DND-41 (cell line): ENCODE data around the gene USH1G.

Experiments
- ATAC-seq: fragments of 200-7000 bp; cut with Tn5 transposase; 3 replicates; pipeline ENCODE4 v1.9.1; 2021; ENCODE audit warnings: low read depth; ENCODE audit not compliant: insufficient read depth
- DNase-seq: peaks from one replicate; pipeline ENCODE4 v3.0.0-alpha.2; 2020
- H2AFZ ChIP-seq: 2 replicates; pipeline ENCODE4 v1.6.0; 2012; ENCODE audit warnings: low read depth, low read length
- H3K27ac ChIP-seq: 2 replicates; pipeline ENCODE4 v1.5.1; 2012; ENCODE audit warnings: low read length, inconsistent platforms
- H3K27me3 ChIP-seq: fragments of 200-600 bp; sonication (generic); 2 replicates; pipeline ENCODE4 v1.6.0; 2012; ENCODE audit warnings: low read length, mild to moderate bottlenecking, inconsistent platforms; ENCODE audit not compliant: insufficient read depth, poor library complexity
- H3K36me3 ChIP-seq: 2 replicates; pipeline ENCODE4 v1.5.1; 2012; ENCODE audit warnings: low read length, inconsistent platforms; ENCODE audit not compliant: insufficient read depth
- H3K4me1 ChIP-seq: 2 replicates; pipeline ENCODE4 v1.5.1; 2012; ENCODE audit warnings: mild to moderate bottlenecking, low read length; ENCODE audit not compliant: insufficient read depth
- H3K4me2 ChIP-seq: 2 replicates; pipeline ENCODE4 v1.6.0; 2012; ENCODE audit warnings: mild to moderate bottlenecking, moderate library complexity, low read length, inconsistent platforms; ENCODE audit not compliant: insufficient read depth
- H3K4me3 ChIP-seq, 2 experiments: fragments of 200-600 bp in 1 of 2; shearing (Covaris generic) in 1 of 2; 2 replicates each; pipeline ENCODE4 v1.5.1; 2012 to 2016; ENCODE audit warnings: inconsistent platforms in 2 of 2, low read length in 2 of 2, mild to moderate bottlenecking in 2 of 2, low read depth in 1 of 2, moderate library complexity in 1 of 2
- H3K79me2 ChIP-seq: 2 replicates; pipeline ENCODE4 v1.6.0; 2012; ENCODE audit warnings: low read length, inconsistent platforms; ENCODE audit not compliant: insufficient read depth
- H3K9ac ChIP-seq: 2 replicates; pipeline ENCODE4 v1.6.0; 2012; ENCODE audit warnings: low read depth, mild to moderate bottlenecking, inconsistent platforms, low read length, moderate library complexity
- H3K9me3 ChIP-seq: 2 replicates; pipeline ENCODE4 v1.5.1; 2012; ENCODE audit warnings: low read length, moderate library complexity, mild to moderate bottlenecking, inconsistent platforms; ENCODE audit not compliant: insufficient read depth, severe bottlenecking
- H4K20me1 ChIP-seq: 2 replicates; pipeline ENCODE4 v1.6.0; 2012; ENCODE audit warnings: low read length; ENCODE audit not compliant: insufficient read depth
- EZH2 ChIP-seq: IDR thresholded peaks from 3 replicates; pipeline ENCODE4 v1.6.1; 2012; ENCODE audit warnings: borderline replicate concordance, low read depth, mild to moderate bottlenecking, moderate library complexity, low read length, inconsistent platforms; ENCODE audit not compliant: severe bottlenecking
- TF ChIP-seq, protein P1 (sequence below): IDR thresholded peaks from 2 replicates; pipeline ENCODE4 v1.5.1; 2012; ENCODE audit warnings: borderline replicate concordance, low read length, moderate library complexity, mild to moderate bottlenecking; ENCODE audit not compliant: poor library complexity, severe bottlenecking; ENCODE audit errors: extremely low read depth

USH1G gene

DNA sequence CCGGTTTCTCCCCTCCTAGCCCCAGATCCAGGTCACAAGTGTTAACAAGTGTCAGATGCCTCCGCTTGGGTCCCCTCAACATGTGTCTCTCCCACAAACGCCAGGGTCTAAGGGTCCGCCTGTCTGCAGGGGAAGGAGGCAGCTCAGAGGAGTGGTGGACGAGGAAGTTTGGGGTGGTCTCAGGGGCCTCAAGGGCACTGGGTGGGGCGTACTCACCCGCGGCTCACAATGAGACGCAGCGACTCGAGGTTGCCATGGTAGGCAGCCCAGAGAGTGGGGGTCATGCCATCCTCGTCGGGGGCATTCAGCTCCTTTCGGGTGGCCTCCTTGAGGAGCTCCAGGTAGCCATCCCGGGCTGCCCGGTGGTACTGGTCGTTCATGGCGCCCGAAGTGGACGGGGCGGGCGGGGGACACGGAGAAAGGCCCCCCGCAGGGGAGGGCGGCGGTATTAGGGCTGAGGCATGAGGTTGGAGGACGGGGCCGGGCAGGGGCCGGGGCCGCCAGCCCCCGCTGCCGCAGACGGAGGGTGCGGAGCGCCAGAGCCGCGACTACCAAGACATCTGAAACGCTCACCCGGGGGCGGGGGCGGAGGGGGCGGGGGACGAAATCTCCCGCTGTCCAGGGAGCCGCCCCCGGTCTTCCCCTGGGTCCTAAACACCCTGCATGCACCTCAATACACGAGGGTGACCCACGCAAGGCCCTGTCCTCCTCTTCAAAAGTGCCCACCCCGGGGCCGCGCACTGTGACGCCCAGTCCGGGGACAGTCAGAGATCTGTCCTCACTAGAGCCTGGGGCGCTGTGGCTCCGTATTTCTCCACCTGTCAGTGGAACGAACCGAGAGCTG lies at the start of gene USH1G:
TSS of gene USH1G (minus strand) at position 562 of the 844 bp plus-strand sequence. CDS start at position 380, 182 bp downstream.
- H4K20me1 ChIP-seq, result no peaks in the 10 kb centered on the region; the same call in 1 of the 2 replicates
- no peak within 1 kb of the TSS for H3K4me3 ChIP-seq
- no peak for TF ChIP-seq EZH2
- TF ChIP-seq, protein P1, sequence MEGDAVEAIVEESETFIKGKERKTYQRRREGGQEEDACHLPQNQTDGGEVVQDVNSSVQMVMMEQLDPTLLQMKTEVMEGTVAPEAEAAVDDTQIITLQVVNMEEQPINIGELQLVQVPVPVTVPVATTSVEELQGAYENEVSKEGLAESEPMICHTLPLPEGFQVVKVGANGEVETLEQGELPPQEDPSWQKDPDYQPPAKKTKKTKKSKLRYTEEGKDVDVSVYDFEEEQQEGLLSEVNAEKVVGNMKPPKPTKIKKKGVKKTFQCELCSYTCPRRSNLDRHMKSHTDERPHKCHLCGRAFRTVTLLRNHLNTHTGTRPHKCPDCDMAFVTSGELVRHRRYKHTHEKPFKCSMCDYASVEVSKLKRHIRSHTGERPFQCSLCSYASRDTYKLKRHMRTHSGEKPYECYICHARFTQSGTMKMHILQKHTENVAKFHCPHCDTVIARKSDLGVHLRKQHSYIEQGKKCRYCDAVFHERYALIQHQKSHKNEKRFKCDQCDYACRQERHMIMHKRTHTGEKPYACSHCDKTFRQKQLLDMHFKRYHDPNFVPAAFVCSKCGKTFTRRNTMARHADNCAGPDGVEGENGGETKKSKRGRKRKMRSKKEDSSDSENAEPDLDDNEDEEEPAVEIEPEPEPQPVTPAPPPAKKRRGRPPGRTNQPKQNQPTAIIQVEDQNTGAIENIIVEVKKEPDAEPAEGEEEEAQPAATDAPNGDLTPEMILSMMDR, result no peak
- peak; percentile 55; the same call in 2 of the 3 replicates for ATAC-seq
- no peaks in the 10 kb centered on the region for H3K9me3 ChIP-seq
- H3K4me1 ChIP-seq, result no peaks in the 10 kb centered on the region
- no peaks in the 10 kb centered on the region for H3K79me2 ChIP-seq
- no peak within 1 kb of the TSS for H3K4me2 ChIP-seq
- H3K9ac ChIP-seq, result no peak within 1 kb of the TSS
- H3K27ac ChIP-seq, result no peak within 1 kb of the TSS
- peak; percentile 15 for DNase-seq
- H3K36me3 ChIP-seq, result no peaks in the 10 kb centered on the region
- peaks cover 19% of the 10 kb centered on the region for H3K27me3 ChIP-seq
- no peak within 1 kb of the TSS for H2AFZ ChIP-seq

DNA sequence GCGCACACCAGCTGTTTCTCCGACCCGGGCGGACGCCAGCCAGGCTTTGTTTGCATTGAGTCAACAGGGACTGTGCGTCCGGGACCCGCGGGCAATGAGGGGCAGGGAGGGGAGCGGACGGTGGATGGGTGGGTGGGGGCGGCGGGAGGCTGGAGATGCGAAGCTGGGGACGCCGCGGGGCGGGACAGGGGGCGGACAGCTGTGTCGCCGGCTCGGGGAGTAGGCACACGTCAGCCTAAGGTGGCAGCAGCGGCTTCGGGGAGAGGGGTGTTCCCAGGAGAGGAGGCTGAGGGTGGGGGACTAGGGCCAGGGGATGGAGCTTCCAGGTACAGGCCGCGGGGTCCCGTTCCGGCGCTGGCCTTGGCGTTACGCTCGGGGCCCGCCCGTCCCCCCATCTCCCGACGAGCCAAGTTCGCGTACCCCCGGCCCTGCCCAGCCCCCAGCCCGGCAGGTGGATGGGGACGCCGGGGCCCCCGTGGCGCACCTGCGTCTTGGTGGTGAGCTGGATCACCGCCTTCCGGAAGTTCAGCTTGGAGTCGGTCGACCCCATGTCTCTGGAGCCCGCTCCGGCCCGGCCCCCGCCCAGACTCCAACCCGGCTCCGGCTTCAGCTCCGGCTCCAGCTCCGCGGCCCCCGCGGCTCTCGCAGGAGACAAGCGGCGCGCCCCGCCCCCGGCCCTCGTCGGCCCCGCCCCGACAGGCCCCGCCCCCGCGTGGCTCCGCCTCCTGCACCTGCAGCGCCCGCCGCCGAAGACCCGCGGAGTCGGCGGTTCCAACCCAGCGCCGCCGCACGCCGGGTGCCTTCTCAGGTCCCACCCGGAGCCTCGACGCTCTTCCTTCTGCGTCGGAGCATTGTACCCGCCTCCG lies 49.3 kb upstream of the USH1G start, which contains the start of gene HID1:
TSS of gene HID1 (minus strand) at position 653 of the 866 bp plus-strand sequence. CDS start at position 550, 103 bp downstream.
- peaks cover 11% of the 10 kb centered on the region for H3K27me3 ChIP-seq
- H2AFZ ChIP-seq, result peak within 1 kb of the TSS; percentile 41
- no peaks in the 10 kb centered on the region for H3K79me2 ChIP-seq
- no peaks in the 10 kb centered on the region for H3K36me3 ChIP-seq
- peak within 1 kb of the TSS in 1 of 2 experiments; percentile 50; a peak in 3 of 4 replicates for H3K4me3 ChIP-seq
- DNase-seq, result peak; percentile 85
- ATAC-seq, result peak; percentile 92
- H3K9ac ChIP-seq, result peak within 1 kb of the TSS; percentile 28
- no peak within 1 kb of the TSS for H3K27ac ChIP-seq
- peaks cover 14% of the 10 kb centered on the region for H3K4me1 ChIP-seq
- H4K20me1 ChIP-seq, result peaks cover 8% of the 10 kb centered on the region; the same call in 1 of the 2 replicates
- H3K9me3 ChIP-seq, result no peaks in the 10 kb centered on the region
- no peak for TF ChIP-seq EZH2
- TF ChIP-seq, protein P1, result no peak
- H3K4me2 ChIP-seq, result peak within 1 kb of the TSS; percentile 64

DNA sequence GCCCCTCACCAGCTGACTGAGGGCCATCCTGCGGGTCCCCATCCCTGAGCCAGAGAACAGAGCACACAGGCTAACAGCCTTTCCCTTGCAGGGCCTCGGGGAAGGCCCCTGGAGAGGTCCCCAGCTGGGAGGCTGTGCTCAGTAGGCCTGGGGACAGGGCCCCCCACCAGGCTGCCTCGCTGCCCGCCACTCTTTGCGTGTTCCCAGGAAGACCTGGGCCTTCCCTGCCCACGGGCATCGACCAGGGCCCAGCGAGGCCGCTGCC lies 48.7 kb upstream of the USH1G start:
- Histone ChIP-seq H3K27ac (no peak overlapping the region), H3K9me3 (no peaks in the 10 kb centered on the region), H3K27me3 (peaks cover 11% of the 10 kb centered on the region), H3K79me2 (no peaks in the 10 kb centered on the region), H3K4me3 (no peak overlapping the region), H3K36me3 (no peaks in the 10 kb centered on the region), H4K20me1 (peaks cover 8% of the 10 kb centered on the region; the same call in 1 of the 2 replicates), H2AFZ (no peak overlapping the region), H3K4me2 (0 out of 2 replicates have a peak overlapping the region, but pooled peaks have one; percentile 64), H3K4me1 (peaks cover 14% of the 10 kb centered on the region), H3K9ac (no peak overlapping the region)
- DNase-seq (no peak), ATAC-seq (no peak)
- TF ChIP-seq EZH2, result no peak
